HG03066 (cell line): ENCODE data around the gene SRY.
"Not testable (repeated sequence)": the region's sequence is repeated elsewhere in the genome, so short reads cannot be mapped to it uniquely, and the experiment has no call there.

Experiments
- ATAC-seq: cut with Tn5 transposase; IDR thresholded peaks from one replicate; pipeline ENCODE4 v1.9.1; 2021; ENCODE audit warnings: low read depth; ENCODE audit not compliant: unreplicated experiment

Gene SRY

GRCh38 chrY:2787600-2787999 is at the start of gene SRY:
Gene SRY, minus strand, starts transcription at chrY:2787682. Its CDS starts 79 bp downstream, at chrY:2787603.
- ATAC-seq, result no peak

GRCh38 chrY:2837078-2837477 is 49.6 kb upstream of the SRY start:
- no peak for ATAC-seq

GRCh38 chrY:2835230-2835629 is 47.7 kb upstream of the SRY start:
- ATAC-seq, result no peak

- ATAC-seq, result no peak
Observed at GRCh38 chrY:2828497-2828896, 41.0 kb upstream of the SRY start.

GRCh38 chrY:2824471-2824870 is 37.0 kb upstream of the SRY start:
- no peak for ATAC-seq

- not testable (repeated sequence) for ATAC-seq
Observed at GRCh38 chrY:2817146-2817896, 29.8 kb upstream of the SRY start.

GRCh38 chrY:2800246-2800645 is 12.8 kb upstream of the SRY start:
- no peak for ATAC-seq

- no peak for ATAC-seq
Observed at GRCh38 chrY:2797991-2798390, 10.5 kb upstream of the SRY start.

GRCh38 chrY:2796977-2797523 is 9.6 kb upstream of the SRY start:
- ATAC-seq, result no peak

- ATAC-seq, result no peak
Observed at GRCh38 chrY:2789756-2790155, 2.3 kb upstream of the SRY start.

- ATAC-seq, result no peak
Observed at GRCh38 chrY:2786876-2787512, 488 bp downstream of the SRY start.
